WTC11 (cell line): Measurements from ENCODE around the gene DCLK2. TPM values are rescaled to one million over a fixed set of nuclear protein-coding genes. Genes with fewer than 3 reads are reported as not detected.

Source experiments
- ATAC-seq: fragments of 200-7000 bp; cut with Tn5 transposase; 2 replicates; pipeline ENCODE4 v1.10.0; 2021; ENCODE audit warnings: mild to moderate bottlenecking, moderate library complexity
- CTCF ChIA-PET: fragments of 300-600 bp; sonication (Branson Sonifier 250); formaldehyde crosslinking; loops from one replicate; lab custom pipeline; 2021; ENCODE audit warnings: antibody characterized with exemption; lab: Charles Lee
- POLR2A ChIA-PET: fragments of 350-600 bp; sonication (Branson Sonifier 250); formaldehyde crosslinking; loops from one replicate; lab custom pipeline; 2021; ENCODE audit warnings: antibody characterized with exemption; lab: Charles Lee
- DNase-seq: peaks from one replicate; pipeline ENCODE4 v3.0.0; 2021; ENCODE audit warnings: low spot score
- H3K27ac Mint-ChIP-seq: 2 replicates; pipeline ENCODE4 v1.8.0; 2021; ENCODE audit warnings: mixed read lengths
- H3K27me3 Mint-ChIP-seq: 2 replicates; pipeline ENCODE4 v1.8.0; 2021; ENCODE audit warnings: low read depth, mild to moderate bottlenecking, moderate library complexity, mixed read lengths
- H3K36me3 Mint-ChIP-seq: 2 replicates; pipeline ENCODE4 v1.8.0; 2021; ENCODE audit warnings: mixed read lengths
- H3K4me1 Mint-ChIP-seq: 2 replicates; pipeline ENCODE4 v1.8.0; 2022; ENCODE audit warnings: mixed read lengths
- H3K4me3 Mint-ChIP-seq: 2 replicates; pipeline ENCODE4 v1.8.0; 2021; ENCODE audit warnings: mild to moderate bottlenecking, moderate library complexity, mixed read lengths
- H3K9me3 Mint-ChIP-seq: 2 replicates; pipeline ENCODE4 v1.8.0; 2021; ENCODE audit warnings: mixed read lengths
- ATF2 ChIP-seq: sonication (generic); formaldehyde crosslinking; IDR thresholded peaks from 2 replicates; pipeline ENCODE4 v1.8.1; 2022; ENCODE audit warnings: low read depth, missing genetic modification reagents, borderline replicate concordance
- CBFB ChIP-seq: sonication (generic); formaldehyde crosslinking; IDR thresholded peaks from 2 replicates; pipeline ENCODE4 v1.8.1; 2022; ENCODE audit warnings: mild to moderate bottlenecking, low read depth, missing genetic modification reagents
- E2F4 ChIP-seq: sonication (generic); formaldehyde crosslinking; IDR thresholded peaks from 2 replicates; pipeline ENCODE4 v1.8.1; 2022; ENCODE audit warnings: low read depth, mild to moderate bottlenecking, moderate library complexity, missing genetic modification reagents, borderline replicate concordance
- EMX1 ChIP-seq: fragments of 250-450 bp; sonication (Bioruptor Pico); IDR thresholded peaks from 2 replicates; pipeline ENCODE4 v1.8.0; 2021; ENCODE audit warnings: mild to moderate bottlenecking
- FOXJ3 ChIP-seq: sonication (generic); formaldehyde crosslinking; IDR thresholded peaks from 2 replicates; pipeline ENCODE4 v1.9.0; 2021; ENCODE audit warnings: missing genetic modification reagents, mild to moderate bottlenecking, borderline replicate concordance
- FOXP1 ChIP-seq: sonication (generic); formaldehyde crosslinking; IDR thresholded peaks from 2 replicates; pipeline ENCODE4 v1.8.0; 2022; ENCODE audit warnings: missing genetic modification reagents, mild to moderate bottlenecking, moderate library complexity, borderline replicate concordance
- FOXP4 ChIP-seq: sonication (generic); formaldehyde crosslinking; IDR thresholded peaks from 2 replicates; pipeline ENCODE4 v1.8.0; 2022; ENCODE audit warnings: mild to moderate bottlenecking, missing genetic modification reagents
- GRHL2 ChIP-seq: fragments of 250-450 bp; sonication (Bioruptor Pico); IDR thresholded peaks from 2 replicates; pipeline ENCODE4 v1.8.0; 2022; ENCODE audit warnings: mild to moderate bottlenecking, moderate library complexity; ENCODE audit not compliant: insufficient replicate concordance, severe bottlenecking
- IRF1 ChIP-seq: sonication (generic); formaldehyde crosslinking; IDR thresholded peaks from 2 replicates; pipeline ENCODE4 v1.8.0; 2023; ENCODE audit warnings: missing genetic modification reagents
- MAX ChIP-seq: sonication (generic); formaldehyde crosslinking; IDR thresholded peaks from 2 replicates; pipeline ENCODE4 v1.8.0; 2022; ENCODE audit warnings: mild to moderate bottlenecking, missing genetic modification reagents
- MXD4 ChIP-seq: fragments of 250-450 bp; sonication (Bioruptor Pico); IDR thresholded peaks from 2 replicates; pipeline ENCODE4 v1.8.0; 2021; ENCODE audit warnings: mild to moderate bottlenecking, moderate library complexity, borderline replicate concordance
- PREB ChIP-seq: sonication (generic); formaldehyde crosslinking; IDR thresholded peaks from 2 replicates; pipeline ENCODE4 v1.8.1; 2022; ENCODE audit warnings: mild to moderate bottlenecking, missing genetic modification reagents, moderate library complexity, borderline replicate concordance
- STAT6 ChIP-seq: sonication (generic); formaldehyde crosslinking; conservative IDR thresholded peaks from 2 replicates; pipeline ENCODE4 v1.8.1; 2023; ENCODE audit warnings: mild to moderate bottlenecking, low read depth, missing genetic modification reagents, moderate library complexity
- TEAD4 ChIP-seq: sonication (generic); formaldehyde crosslinking; IDR thresholded peaks from 2 replicates; pipeline ENCODE4 v1.8.0; 2022; ENCODE audit warnings: mild to moderate bottlenecking, missing genetic modification reagents
- USF2 ChIP-seq: sonication (generic); formaldehyde crosslinking; IDR thresholded peaks from 2 replicates; pipeline ENCODE4 v1.8.1; 2023; ENCODE audit warnings: mild to moderate bottlenecking, missing genetic modification reagents, moderate library complexity
- ZBTB21 ChIP-seq: sonication (generic); formaldehyde crosslinking; IDR thresholded peaks from 2 replicates; pipeline ENCODE4 v1.8.1; 2023; ENCODE audit warnings: mild to moderate bottlenecking, missing genetic modification reagents, borderline replicate concordance
- ZNF263 ChIP-seq: sonication (generic); formaldehyde crosslinking; IDR thresholded peaks from 2 replicates; pipeline ENCODE4 v1.8.1; 2022; ENCODE audit warnings: low read depth, mild to moderate bottlenecking, moderate library complexity, missing genetic modification reagents
- ZNF317 ChIP-seq: sonication (generic); formaldehyde crosslinking; IDR thresholded peaks from 2 replicates; pipeline ENCODE4 v1.8.1; 2023; ENCODE audit warnings: low read depth, mild to moderate bottlenecking, moderate library complexity, missing genetic modification reagents, borderline replicate concordance
- ZNF512 ChIP-seq: sonication (generic); formaldehyde crosslinking; IDR thresholded peaks from 2 replicates; pipeline ENCODE4 v1.8.1; 2022; ENCODE audit warnings: missing genetic modification reagents, borderline replicate concordance
- total RNA-seq: library from RNA; stranded (reverse); gene quantifications from 3 replicates; pipeline ENCODE4 v1.2.3, GENCODE V29; 2021

The DCLK2 gene
- total RNA-seq, 1 experiment from 2014 or later: 0.17 TPM

- H3K9me3 Mint-ChIP-seq: no peaks in the 10 kb centered on the region
- POLR2A ChIA-PET: interaction anchor here (0.6 to 0.7 kb wide), 2 partner anchors 12 to 59 kb away, joined by 6 to 7 read pairs; no protein-coding TSS in a partner anchor
- H3K4me3 Mint-ChIP-seq: no peak overlapping the region
- CTCF ChIA-PET: interaction anchor here (1.0 kb wide), 2 partner anchors 17 to 607 kb away, joined by 3 read pairs; no protein-coding TSS in a partner anchor
- H3K27ac Mint-ChIP-seq: no peak overlapping the region
- no peak for DNase-seq
- no peaks in the 10 kb centered on the region for H3K36me3 Mint-ChIP-seq
- peaks cover 47% of the 10 kb centered on the region for H3K4me1 Mint-ChIP-seq
- no peak; the same call in 1 of the 2 replicates for ATAC-seq
- H3K27me3 Mint-ChIP-seq: no peaks in the 10 kb centered on the region
- TF ChIP-seq ATF2 (CRISPR knock-in tag) (no peak), USF2 (CRISPR knock-in tag) (no peak), ZNF263 (CRISPR knock-in tag) (no peak), FOXJ3 (CRISPR knock-in tag) (no peak), ZNF512 (no peak), STAT6 (CRISPR knock-in tag) (no peak), ZBTB21 (CRISPR knock-in tag) (no peak), GRHL2 (CRISPR knock-in tag) (no peak), ZNF317 (no peak), EMX1 (CRISPR knock-in tag) (no peak), MAX (no peak), TEAD4 (CRISPR knock-in tag) (no peak)
These were observed 181.8 kb downstream of the DCLK2 start for GRCh38 chr4:150259861-150260567.

- H3K36me3 Mint-ChIP-seq: no peaks in the 10 kb centered on the region
- DNase-seq (no peak), ATAC-seq (no peak)
- H3K9me3 Mint-ChIP-seq: no peaks in the 10 kb centered on the region
- H3K4me3 Mint-ChIP-seq: no peak overlapping the region
- no peaks in the 10 kb centered on the region for H3K27me3 Mint-ChIP-seq
- H3K4me1 Mint-ChIP-seq: peaks cover 42% of the 10 kb centered on the region
- 0 out of 2 replicates have a peak overlapping the region, but pooled peaks have one; percentile 25 for H3K27ac Mint-ChIP-seq
- POLR2A ChIA-PET: interaction anchor here (0.8 kb wide), 1 partner anchor 19 kb away, joined by 4 read pairs; no protein-coding TSS in a partner anchor
- CTCF ChIA-PET: no interaction called here
- TF ChIP-seq PREB (no peak), ZNF263 (CRISPR knock-in tag) (no peak), FOXP1 (CRISPR knock-in tag) (no peak), E2F4 (no peak), FOXP4 (CRISPR knock-in tag) (no peak), IRF1 (CRISPR knock-in tag) (no peak), CBFB (no peak), FOXJ3 (CRISPR knock-in tag) (no peak), USF2 (CRISPR knock-in tag) (no peak), MXD4 (CRISPR knock-in tag) (no peak)
These were observed 183.3 kb downstream of the DCLK2 start for GRCh38 chr4:150261571-150261970.
